ENCODE measurements around the gene UBIAD1.

The UBIAD1 gene

GRCh38 chr1:11311816-11312755, 39.1 kb downstream of the UBIAD1 start:
- Histone ChIP-seq H3K27ac (ENCODE audit: low read length) (no peak overlapping the region), H3K4me1 (ENCODE audit: control insufficient read depth, insufficient read depth, low read length) (no peaks in the 10 kb centered on the region), H3K27me3 (ENCODE audit: control insufficient read depth in 1 of 2, insufficient read depth in 2 of 2, low read length in 2 of 2) (no peaks in the 10 kb centered on the region), H3K9me3 (ENCODE audit: control insufficient read depth in 2 of 2, low read length in 2 of 2) (no peaks in the 10 kb centered on the region), H3K9ac (ENCODE audit: low read length in 2 of 2) (no peak overlapping the region), H3K36me3 (ENCODE audit: control insufficient read depth in 2 of 2, insufficient read depth in 2 of 2, low read length in 2 of 2) (no peaks in the 10 kb centered on the region), H3K4me3 (ENCODE audit: low read length in 2 of 2) (no peak overlapping the region)

GRCh38 chr1:11314959-11315358, 42.0 kb downstream of the UBIAD1 start:
- Histone ChIP-seq H3K4me1 (ENCODE audit: control insufficient read depth, insufficient read depth, low read length) (no peaks in the 10 kb centered on the region), H3K27ac (ENCODE audit: low read length) (no peak overlapping the region), H3K4me3 (ENCODE audit: low read length in 2 of 2) (no peak overlapping the region), H3K9ac (ENCODE audit: low read length in 2 of 2) (no peak overlapping the region), H3K36me3 (ENCODE audit: control insufficient read depth in 2 of 2, insufficient read depth in 2 of 2, low read length in 2 of 2) (no peaks in the 10 kb centered on the region), H3K27me3 (ENCODE audit: control insufficient read depth in 1 of 2, insufficient read depth in 2 of 2, low read length in 2 of 2) (peaks cover 4 to 6% of the 10 kb centered on the region in 2 donors), H3K9me3 (ENCODE audit: control insufficient read depth in 2 of 2, low read length in 2 of 2) (no peaks in the 10 kb centered on the region)

- H3K9me3 ChIP-seq (ENCODE audit: control insufficient read depth in 2 of 2, low read length in 2 of 2), result no peaks in the 10 kb centered on the region
These were observed 43.7 kb downstream of the UBIAD1 start for GRCh38 chr1:11316701-11317100.

GRCh38 chr1:11318982-11319381, 46.0 kb downstream of the UBIAD1 start:
- peaks cover 16 to 19% of the 10 kb centered on the region in 2 donors for H3K27me3 ChIP-seq (ENCODE audit: control insufficient read depth in 1 of 2, insufficient read depth in 2 of 2, low read length in 2 of 2)
- no peak overlapping the region for H3K4me3 ChIP-seq (ENCODE audit: low read length in 2 of 2)

More at GRCh38 chr1:11316701-11317100, 43.7 kb downstream of the UBIAD1 start:
- Histone ChIP-seq H3K36me3 (ENCODE audit: control insufficient read depth in 2 of 2, insufficient read depth in 2 of 2, low read length in 2 of 2) (no peaks in the 10 kb centered on the region), H3K9ac (ENCODE audit: low read length in 2 of 2) (no peak overlapping the region), H3K4me1 (ENCODE audit: control insufficient read depth, insufficient read depth, low read length) (no peaks in the 10 kb centered on the region), H3K27me3 (ENCODE audit: control insufficient read depth in 1 of 2, insufficient read depth in 2 of 2, low read length in 2 of 2) (peaks cover 12 to 15% of the 10 kb centered on the region in 2 donors), H3K4me3 (ENCODE audit: low read length in 2 of 2) (no peak overlapping the region), H3K27ac (ENCODE audit: low read length) (no peak overlapping the region)

GRCh38 chr1:11320153-11320936, 47.3 kb downstream of the UBIAD1 start:
- Histone ChIP-seq H3K4me1 (ENCODE audit: control insufficient read depth, insufficient read depth, low read length) (no peaks in the 10 kb centered on the region), H3K27me3 (ENCODE audit: control insufficient read depth in 1 of 2, insufficient read depth in 2 of 2, low read length in 2 of 2) (peaks cover 16 to 19% of the 10 kb centered on the region in 2 donors), H3K9me3 (ENCODE audit: control insufficient read depth in 2 of 2, low read length in 2 of 2) (no peaks in the 10 kb centered on the region)

More at GRCh38 chr1:11318982-11319381, 46.0 kb downstream of the UBIAD1 start:
- Histone ChIP-seq H3K9me3 (ENCODE audit: control insufficient read depth in 2 of 2, low read length in 2 of 2) (no peaks in the 10 kb centered on the region), H3K4me1 (ENCODE audit: control insufficient read depth, insufficient read depth, low read length) (no peaks in the 10 kb centered on the region), H3K36me3 (ENCODE audit: control insufficient read depth in 2 of 2, insufficient read depth in 2 of 2, low read length in 2 of 2) (no peaks in the 10 kb centered on the region), H3K27ac (ENCODE audit: low read length) (no peak overlapping the region), H3K9ac (ENCODE audit: low read length in 2 of 2) (no peak overlapping the region)

GRCh38 chr1:11321656-11322491, 48.9 kb downstream of the UBIAD1 start:
- no peaks in the 10 kb centered on the region for H3K9me3 ChIP-seq (ENCODE audit: control insufficient read depth in 2 of 2, low read length in 2 of 2)
- peaks cover 16 to 19% of the 10 kb centered on the region in 2 donors for H3K27me3 ChIP-seq (ENCODE audit: control insufficient read depth in 1 of 2, insufficient read depth in 2 of 2, low read length in 2 of 2)
- no peak overlapping the region for H3K9ac ChIP-seq (ENCODE audit: low read length in 2 of 2)
- H3K36me3 ChIP-seq (ENCODE audit: control insufficient read depth in 2 of 2, insufficient read depth in 2 of 2, low read length in 2 of 2), result no peaks in the 10 kb centered on the region
- H3K4me1 ChIP-seq (ENCODE audit: control insufficient read depth, insufficient read depth, low read length), result no peaks in the 10 kb centered on the region
- H3K27ac ChIP-seq (ENCODE audit: low read length), result no peak overlapping the region
- no peak overlapping the region for H3K4me3 ChIP-seq (ENCODE audit: low read length in 2 of 2)

More at GRCh38 chr1:11320153-11320936, 47.3 kb downstream of the UBIAD1 start:
- Histone ChIP-seq H3K36me3 (ENCODE audit: control insufficient read depth in 2 of 2, insufficient read depth in 2 of 2, low read length in 2 of 2) (no peaks in the 10 kb centered on the region), H3K9ac (ENCODE audit: low read length in 2 of 2) (no peak overlapping the region), H3K27ac (ENCODE audit: low read length) (no peak overlapping the region), H3K4me3 (ENCODE audit: low read length in 2 of 2) (no peak overlapping the region)

- Histone ChIP-seq H3K9ac (ENCODE audit: low read length in 2 of 2) (no peak overlapping the region), H3K9me3 (ENCODE audit: control insufficient read depth in 2 of 2, low read length in 2 of 2) (no peaks in the 10 kb centered on the region), H3K4me1 (ENCODE audit: control insufficient read depth, insufficient read depth, low read length) (no peaks in the 10 kb centered on the region), H3K4me3 (ENCODE audit: low read length in 2 of 2) (no peak overlapping the region), H3K36me3 (ENCODE audit: control insufficient read depth in 2 of 2, insufficient read depth in 2 of 2, low read length in 2 of 2) (no peaks in the 10 kb centered on the region), H3K27me3 (ENCODE audit: control insufficient read depth in 1 of 2, insufficient read depth in 2 of 2, low read length in 2 of 2) (peaks cover 16 to 22% of the 10 kb centered on the region in 2 donors), H3K27ac (ENCODE audit: low read length) (no peak overlapping the region)
These were observed 51.7 kb downstream of the UBIAD1 start for GRCh38 chr1:11324567-11325165.

- Histone ChIP-seq H3K4me1 (ENCODE audit: control insufficient read depth, insufficient read depth, low read length) (no peaks in the 10 kb centered on the region), H3K4me3 (ENCODE audit: low read length in 2 of 2) (no peak overlapping the region), H3K27ac (ENCODE audit: low read length) (no peak overlapping the region), H3K36me3 (ENCODE audit: control insufficient read depth in 2 of 2, insufficient read depth in 2 of 2, low read length in 2 of 2) (no peaks in the 10 kb centered on the region), H3K9me3 (ENCODE audit: control insufficient read depth in 2 of 2, low read length in 2 of 2) (no peaks in the 10 kb centered on the region), H3K27me3 (ENCODE audit: control insufficient read depth in 1 of 2, insufficient read depth in 2 of 2, low read length in 2 of 2) (peaks cover 6 to 11% of the 10 kb centered on the region in 2 donors), H3K9ac (ENCODE audit: low read length in 2 of 2) (no peak overlapping the region)
These were observed 53.1 kb downstream of the UBIAD1 start for GRCh38 chr1:11326070-11326469.

GRCh38 chr1:11328444-11328843, 55.4 kb downstream of the UBIAD1 start:
- Histone ChIP-seq H3K27ac (ENCODE audit: low read length) (no peak overlapping the region), H3K27me3 (ENCODE audit: control insufficient read depth in 1 of 2, insufficient read depth in 2 of 2, low read length in 2 of 2) (peaks cover 0 to 18% of the 10 kb centered on the region in 2 donors), H3K9ac (ENCODE audit: low read length in 2 of 2) (no peak overlapping the region), H3K9me3 (ENCODE audit: control insufficient read depth in 2 of 2, low read length in 2 of 2) (no peaks in the 10 kb centered on the region), H3K36me3 (ENCODE audit: control insufficient read depth in 2 of 2, insufficient read depth in 2 of 2, low read length in 2 of 2) (no peaks in the 10 kb centered on the region), H3K4me3 (ENCODE audit: low read length in 2 of 2) (no peak overlapping the region), H3K4me1 (ENCODE audit: control insufficient read depth, insufficient read depth, low read length) (no peaks in the 10 kb centered on the region)

- peaks cover 0 to 25% of the 10 kb centered on the region in 2 donors for H3K27me3 ChIP-seq (ENCODE audit: control insufficient read depth in 1 of 2, insufficient read depth in 2 of 2, low read length in 2 of 2)
- H3K9me3 ChIP-seq (ENCODE audit: control insufficient read depth in 2 of 2, low read length in 2 of 2), result no peaks in the 10 kb centered on the region
- H3K36me3 ChIP-seq (ENCODE audit: control insufficient read depth in 2 of 2, insufficient read depth in 2 of 2, low read length in 2 of 2), result no peaks in the 10 kb centered on the region
- no peak overlapping the region for H3K27ac ChIP-seq (ENCODE audit: low read length)
- no peaks in the 10 kb centered on the region for H3K4me1 ChIP-seq (ENCODE audit: control insufficient read depth, insufficient read depth, low read length)
- H3K4me3 ChIP-seq (ENCODE audit: low read length in 2 of 2), result no peak overlapping the region
- H3K9ac ChIP-seq (ENCODE audit: low read length in 2 of 2), result no peak overlapping the region
These were observed 57.4 kb downstream of the UBIAD1 start for GRCh38 chr1:11330411-11330810.

Measured in stomach smooth muscle (tissue), 2 donors.